SW 1271 (cell line): ENCODE measurements around the gene ACOT8.
"Not testable (repeated sequence)": the region's sequence is repeated elsewhere in the genome, so short reads cannot be mapped to it uniquely, and the experiment has no call there.

Experiments used
- DNase-seq, 2 experiments: peaks; one replicate each; lab custom pipeline; 2025; lab: John Stamatoyannopoulos, UW

ACOT8 gene

GRCh38 chr20:45857114-45857881 is at the start of gene ACOT8, which contains the start of gene ZSWIM3:
Gene ACOT8 (minus strand): TSS chr20:45857392. CDS start chr20:45857315, 77 bp downstream.
Gene ZSWIM3 (plus strand): TSS chr20:45857614. CDS start chr20:45857826, 212 bp downstream.
- DNase-seq, result peak; percentile 99 to 100

- DNase-seq, result peak in 1 of 2 experiments; percentile 8
Observed at GRCh38 chr20:45905505-45906079, 48.4 kb upstream of the ACOT8 start.

GRCh38 chr20:45904583-45905504 is 47.7 kb upstream of the ACOT8 start:
- no peak for DNase-seq

GRCh38 chr20:45902199-45902701 is 45.1 kb upstream of the ACOT8 start:
- no peak for DNase-seq

GRCh38 chr20:45901332-45901731 is 44.1 kb upstream of the ACOT8 start:
- DNase-seq, result not testable (repeated sequence)

- DNase-seq, result no peak
Observed at GRCh38 chr20:45899046-45899835, 42.0 kb upstream of the ACOT8 start.

GRCh38 chr20:45898285-45898684 is 41.1 kb upstream of the ACOT8 start:
- no peak for DNase-seq

GRCh38 chr20:45897692-45898091 is 40.5 kb upstream of the ACOT8 start:
- DNase-seq, result no peak

GRCh38 chr20:45897289-45897688 is 40.1 kb upstream of the ACOT8 start:
- DNase-seq, result no peak

- DNase-seq, result no peak
Observed at GRCh38 chr20:45896641-45897161, 39.5 kb upstream of the ACOT8 start.

- DNase-seq, result no peak
Observed at GRCh38 chr20:45894797-45895196, 37.6 kb upstream of the ACOT8 start.

GRCh38 chr20:45893831-45894230 is 36.6 kb upstream of the ACOT8 start:
- DNase-seq, result no peak

- DNase-seq, result no peak
Observed at GRCh38 chr20:45892828-45893500, 35.8 kb upstream of the ACOT8 start.

GRCh38 chr20:45892049-45892825 is 35.0 kb upstream of the ACOT8 start:
- DNase-seq, result peak; percentile 14 to 19

- DNase-seq, result peak; percentile 68 to 85
Observed at GRCh38 chr20:45890985-45891983, 34.1 kb upstream of the ACOT8 start, which contains the start of the genes CTSA and NEURL2. Gene CTSA (plus strand): TSS chr20:45891335. CDS start chr20:45891569, 234 bp downstream. Gene NEURL2 (minus strand): TSS chr20:45891208. CDS start chr20:45890991, 217 bp downstream.

- peak; percentile 34 to 71 for DNase-seq
Observed at GRCh38 chr20:45890077-45890984, 33.1 kb upstream of the ACOT8 start.

- no peak for DNase-seq
Observed at GRCh38 chr20:45888681-45889080, 31.5 kb upstream of the ACOT8 start.
